H9 (cell line): ENCODE results near the gene KIF22. TPM values are rescaled to one million over a fixed set of nuclear protein-coding genes. Genes with fewer than 3 reads are reported as not detected.

Source experiments
- DNase-seq: peaks from one replicate; pipeline ENCODE4 v3.0.0-alpha.2; 2017
- H2AFZ ChIP-seq: one replicate; pipeline ENCODE4 v1.6.1; 2013; ENCODE audit warnings: mild to moderate bottlenecking, low read length, control low read depth, moderate library complexity
- H2AK5ac ChIP-seq: 2 replicates; pipeline ENCODE4 v1.6.1; 2013; ENCODE audit warnings: low read length, control low read depth, mixed read lengths; ENCODE audit not compliant: insufficient read length
- H2BK120ac ChIP-seq: one replicate; pipeline ENCODE4 v1.6.1; 2013; ENCODE audit warnings: low read depth, mild to moderate bottlenecking, low read length, control low read depth, inconsistent platforms; ENCODE audit not compliant: poor library complexity, severe bottlenecking
- H2BK12ac ChIP-seq: 2 replicates; pipeline ENCODE4 v1.6.1; 2013; ENCODE audit warnings: low read length, control low read depth, mixed read lengths, low read depth; ENCODE audit not compliant: insufficient read length
- H2BK15ac ChIP-seq: 2 replicates; pipeline ENCODE4 v1.6.1; 2013; ENCODE audit warnings: low read depth, low read length, control low read depth
- H2BK20ac ChIP-seq: one replicate; pipeline ENCODE4 v1.6.1; 2013; ENCODE audit warnings: low read depth, mild to moderate bottlenecking, low read length, control low read depth, inconsistent platforms; ENCODE audit not compliant: poor library complexity, severe bottlenecking
- H2BK5ac ChIP-seq: 2 replicates; pipeline ENCODE4 v1.6.1; 2013; ENCODE audit warnings: low read length, control low read depth, mixed read lengths; ENCODE audit not compliant: insufficient read length
- H3K14ac ChIP-seq: 2 replicates; pipeline ENCODE4 v1.6.1; 2013; ENCODE audit warnings: low read length, control low read depth; ENCODE audit not compliant: insufficient read depth
- H3K18ac ChIP-seq: 2 replicates; pipeline ENCODE4 v1.6.1; 2013; ENCODE audit warnings: low read depth, mild to moderate bottlenecking, mixed read lengths, low read length, control low read depth; ENCODE audit not compliant: insufficient read length
- H3K23ac ChIP-seq: 2 replicates; pipeline ENCODE4 v1.6.1; 2013; ENCODE audit warnings: low read length, control low read depth, mixed read lengths, low read depth; ENCODE audit not compliant: insufficient read length
- H3K23me2 ChIP-seq: 2 replicates; pipeline ENCODE4 v1.6.1; 2013; ENCODE audit warnings: low read depth, mild to moderate bottlenecking, mixed read lengths, low read length, control low read depth; ENCODE audit not compliant: insufficient read length, poor library complexity, severe bottlenecking
- H3K27ac ChIP-seq: 2 replicates; pipeline ENCODE4 v1.5.1; 2013; ENCODE audit warnings: low read length, control low read depth, mixed read lengths, low read depth; ENCODE audit not compliant: insufficient read length
- H3K27me3 ChIP-seq: 2 replicates; pipeline ENCODE4 v1.6.1; 2013; ENCODE audit warnings: low read length, control low read depth, inconsistent platforms; ENCODE audit not compliant: insufficient read depth
- H3K4ac ChIP-seq: 2 replicates; pipeline ENCODE4 v1.6.1; 2013; ENCODE audit warnings: low read depth, mild to moderate bottlenecking, control low read depth, inconsistent platforms, low read length, moderate library complexity
- H3K4me1 ChIP-seq: 2 replicates; pipeline ENCODE4 v1.6.1; 2013; ENCODE audit warnings: low read length, control low read depth, inconsistent platforms; ENCODE audit not compliant: insufficient read depth
- H3K4me2 ChIP-seq: 2 replicates; pipeline ENCODE4 v1.6.1; 2013; ENCODE audit warnings: low read length, control low read depth, mixed read lengths; ENCODE audit not compliant: insufficient read length, insufficient read depth
- H3K56ac ChIP-seq: 2 replicates; pipeline ENCODE4 v1.6.1; 2013; ENCODE audit warnings: low read depth, mild to moderate bottlenecking, mixed read lengths, low read length, control low read depth; ENCODE audit not compliant: insufficient read length
- H3K79me1 ChIP-seq: 2 replicates; pipeline ENCODE4 v1.6.1; 2013; ENCODE audit warnings: low read depth, mild to moderate bottlenecking, moderate library complexity, low read length, control low read depth, inconsistent platforms; ENCODE audit not compliant: insufficient read depth, poor library complexity, severe bottlenecking
- H3K79me2 ChIP-seq: 2 replicates; pipeline ENCODE4 v1.6.1; 2013; ENCODE audit warnings: low read length, control low read depth, inconsistent platforms; ENCODE audit not compliant: insufficient read depth
- H3K9ac ChIP-seq: 2 replicates; pipeline ENCODE4 v1.6.1; 2013; ENCODE audit warnings: low read length, control low read depth, mixed read lengths; ENCODE audit not compliant: insufficient read length; ENCODE audit errors: extremely low read depth
- H3K9me3 ChIP-seq: one replicate; pipeline ENCODE4 v1.6.1; 2013; ENCODE audit warnings: low read depth, low read length, inconsistent platforms; ENCODE audit not compliant: control insufficient read depth
- H3T11ph ChIP-seq: one replicate; pipeline ENCODE4 v1.6.1; 2013; ENCODE audit warnings: mild to moderate bottlenecking, low read length, control low read depth, inconsistent platforms
- H4K20me1 ChIP-seq: one replicate; pipeline ENCODE4 v1.6.1; 2013; ENCODE audit not compliant: control insufficient read depth, insufficient read length, insufficient read depth
- H4K5ac ChIP-seq: 2 replicates; pipeline ENCODE4 v1.6.1; 2013; ENCODE audit warnings: low read depth, mild to moderate bottlenecking, mixed read lengths, low read length, control low read depth; ENCODE audit not compliant: insufficient read length
- H4K8ac ChIP-seq: replicated peaks from 2 replicates; pipeline ENCODE4 v1.6.1; 2013; ENCODE audit warnings: low read length, control low read depth, mixed read lengths, low read depth; ENCODE audit not compliant: insufficient read length
- H4K91ac ChIP-seq: 2 replicates; pipeline ENCODE4 v1.6.1; 2013; ENCODE audit warnings: low read depth, mild to moderate bottlenecking, moderate library complexity, mixed read lengths, low read length, control low read depth; ENCODE audit not compliant: insufficient read length
- H3K27ac Mint-ChIP-seq, 3 experiments: 2 replicates in 2 of 3; 3 replicates in 1 of 3; pipeline ENCODE4 v1.8.0; 2020 to 2021; ENCODE audit warnings: mixed read lengths in 3 of 3, mild to moderate bottlenecking in 1 of 3, moderate library complexity in 1 of 3
- H3K27me3 Mint-ChIP-seq: 2 replicates; pipeline ENCODE4 v1.8.0; 2021; ENCODE audit warnings: low read depth, mild to moderate bottlenecking, moderate library complexity, mixed read lengths
- H3K36me3 Mint-ChIP-seq, 3 experiments: 2 replicates in 2 of 3; 3 replicates in 1 of 3; pipeline ENCODE4 v1.8.0; 2020 to 2021; ENCODE audit warnings: low read depth in 3 of 3, mixed read lengths in 3 of 3; ENCODE audit not compliant: insufficient read depth in 1 of 3
- H3K4me1 Mint-ChIP-seq, 2 experiments: 2 replicates each; pipeline ENCODE4 v1.8.0; 2020; ENCODE audit warnings: mixed read lengths in 2 of 2
- H3K4me3 Mint-ChIP-seq, 2 experiments: 2 replicates in 1 of 2; 3 replicates in 1 of 2; pipeline ENCODE4 v1.8.0; 2020 to 2021; ENCODE audit warnings: mild to moderate bottlenecking in 2 of 2, mixed read lengths in 2 of 2, moderate library complexity in 1 of 2
- H3K9me3 Mint-ChIP-seq, 2 experiments: 2 replicates in 1 of 2; 3 replicates in 1 of 2; pipeline ENCODE4 v1.8.0; 2020; ENCODE audit warnings: mild to moderate bottlenecking in 2 of 2, mixed read lengths in 2 of 2, moderate library complexity in 1 of 2
- WGBS: extraction: QIAGEN DNeasy Blood & Tissue Kit; methylation state at CpG from one replicate; pipeline ENCODE4 v1.1.7; 2013; ENCODE audit warnings: missing lambda C conversion rate, low lambda C conversion rate, mixed read lengths; ENCODE audit not compliant: insufficient read length; ENCODE audit errors: extremely low coverage; 5-methylcytosine and 5-hydroxymethylcytosine counted together
- total RNA-seq: library from RNA; stranded (reverse); gene quantifications from 2 replicates; pipeline ENCODE4 v1.2.1, GENCODE V29; 2021
- TF ChIP-seq, protein P1 (sequence below): fragments of 200-600 bp; sonication (generic); conservative IDR thresholded peaks from 3 replicates; pipeline ENCODE4 v1.8.0; 2021; ENCODE audit warnings: antibody characterized with exemption, mild to moderate bottlenecking

Gene KIF22
- total RNA-seq, 1 experiment from 2014 or later = 151 TPM

- no peaks in the 10 kb centered on the region; the same call in 1 of the 2 replicates for H3K27me3 Mint-ChIP-seq
- H3K4me3 Mint-ChIP-seq = peak overlapping the region; percentile 80 to 96
- no peak overlapping the region for H3K14ac ChIP-seq
- H3K9me3 ChIP-seq = no peaks in the 10 kb centered on the region
- WGBS = no CpG with 5 or more reads among the region's 9 CpGs
- H3K27ac Mint-ChIP-seq = peak overlapping the region; percentile 88 to 98 (median 96); a peak in 5 of 7 replicates
- no peaks in the 10 kb centered on the region; a peak in 2 of 5 replicates for H3K9me3 Mint-ChIP-seq
- H3K9ac ChIP-seq = no peak overlapping the region
- no peak overlapping the region for H4K8ac ChIP-seq
- H4K5ac ChIP-seq = no peak overlapping the region
- H3K79me1 ChIP-seq = no peaks in the 10 kb centered on the region
- H3K56ac ChIP-seq = no peak overlapping the region
- peaks cover 12 to 28% (median 13%) of the 10 kb centered on the region in 3 experiments for H3K36me3 Mint-ChIP-seq
- H2BK120ac ChIP-seq = no peak overlapping the region
- H3K27me3 ChIP-seq = no peaks in the 10 kb centered on the region
- H2AK5ac ChIP-seq = no peak overlapping the region
- peaks cover 2% of the 10 kb centered on the region; the same call in 1 of the 2 replicates for H3K79me2 ChIP-seq
- no peak overlapping the region for H3K27ac ChIP-seq
- peak; percentile 51 for DNase-seq
- peaks cover 6% of the 10 kb centered on the region; the same call in 1 of the 2 replicates for H3K4me1 ChIP-seq
- no peaks in the 10 kb centered on the region for H4K20me1 ChIP-seq
- no peak overlapping the region for H3K18ac ChIP-seq
- H2BK15ac ChIP-seq = no peak overlapping the region
- no peak overlapping the region for H3T11ph ChIP-seq
- peak overlapping the region; percentile 55 for H3K4me2 ChIP-seq
- H2BK5ac ChIP-seq = no peak overlapping the region
- TF ChIP-seq, protein P1, sequence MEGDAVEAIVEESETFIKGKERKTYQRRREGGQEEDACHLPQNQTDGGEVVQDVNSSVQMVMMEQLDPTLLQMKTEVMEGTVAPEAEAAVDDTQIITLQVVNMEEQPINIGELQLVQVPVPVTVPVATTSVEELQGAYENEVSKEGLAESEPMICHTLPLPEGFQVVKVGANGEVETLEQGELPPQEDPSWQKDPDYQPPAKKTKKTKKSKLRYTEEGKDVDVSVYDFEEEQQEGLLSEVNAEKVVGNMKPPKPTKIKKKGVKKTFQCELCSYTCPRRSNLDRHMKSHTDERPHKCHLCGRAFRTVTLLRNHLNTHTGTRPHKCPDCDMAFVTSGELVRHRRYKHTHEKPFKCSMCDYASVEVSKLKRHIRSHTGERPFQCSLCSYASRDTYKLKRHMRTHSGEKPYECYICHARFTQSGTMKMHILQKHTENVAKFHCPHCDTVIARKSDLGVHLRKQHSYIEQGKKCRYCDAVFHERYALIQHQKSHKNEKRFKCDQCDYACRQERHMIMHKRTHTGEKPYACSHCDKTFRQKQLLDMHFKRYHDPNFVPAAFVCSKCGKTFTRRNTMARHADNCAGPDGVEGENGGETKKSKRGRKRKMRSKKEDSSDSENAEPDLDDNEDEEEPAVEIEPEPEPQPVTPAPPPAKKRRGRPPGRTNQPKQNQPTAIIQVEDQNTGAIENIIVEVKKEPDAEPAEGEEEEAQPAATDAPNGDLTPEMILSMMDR = no peak
- H3K23ac ChIP-seq = no peak overlapping the region
- no peak overlapping the region for H2BK12ac ChIP-seq
- H3K4me1 Mint-ChIP-seq = peaks cover 48 to 61% of the 10 kb centered on the region in 2 experiments
- H3K23me2 ChIP-seq = peaks cover 51% of the 10 kb centered on the region
- H4K91ac ChIP-seq = no peak overlapping the region
- H2AFZ ChIP-seq = no peak overlapping the region
- no peak overlapping the region for H2BK20ac ChIP-seq
- no peak overlapping the region for H3K4ac ChIP-seq
Measured at GRCh38 chr16:29810699-29811169, 20.2 kb downstream of the KIF22 start.
